HepG2 (cell line): ENCODE data around the gene TLK1.

ENCODE experiments used
- ATF7-NPFF ChIP-seq: sonication (generic); formaldehyde crosslinking; IDR thresholded peaks from 2 replicates; pipeline ENCODE4 v1.8.1; 2023; ENCODE audit warnings: mild to moderate bottlenecking, low read depth, missing genetic modification reagents, moderate library complexity
- GTF2F1 ChIP-seq: fragments of 150-350 bp; IDR thresholded peaks from 2 replicates; pipeline ENCODE4 v1.6.1; 2014; ENCODE audit warnings: low read length
- NFRKB ChIP-seq: fragments of 450-650 bp; IDR thresholded peaks from 2 replicates; pipeline ENCODE4 v1.6.1; 2017
- SP1 ChIP-seq, 2 experiments: fragments of 450-650 bp in 1 of 2; sonication (generic) in 1 of 2; formaldehyde crosslinking in 1 of 2; IDR thresholded peaks; 2 replicates each; pipeline versions ENCODE4 v1.4.0 to v1.6.1; 2016 to 2020; ENCODE audit warnings: missing genetic modification reagents in 1 of 2
- YY1 ChIP-seq: IDR thresholded peaks from 2 replicates; pipeline ENCODE4 v1.6.1; 2011; ENCODE audit warnings: low read length, low read depth, moderate library complexity, mild to moderate bottlenecking; ENCODE audit not compliant: insufficient read depth, insufficient replicate concordance
- ZBTB21 ChIP-seq: sonication (generic); formaldehyde crosslinking; IDR thresholded peaks from 2 replicates; pipeline ENCODE4 v1.4.0; 2020; ENCODE audit warnings: missing genetic modification reagents
- ZNF652 ChIP-seq: IDR thresholded peaks from 2 replicates; pipeline ENCODE4 v1.6.1; 2016; ENCODE audit warnings: low read depth, borderline replicate concordance
- ZSCAN29 ChIP-seq: sonication (generic); formaldehyde crosslinking; conservative IDR thresholded peaks from 2 replicates; pipeline ENCODE4 v1.4.0; 2020; ENCODE audit warnings: mild to moderate bottlenecking, missing genetic modification reagents
- TF ChIP-seq, protein P1 (sequence below): sonication (generic); formaldehyde crosslinking; IDR thresholded peaks from 2 replicates; pipeline ENCODE4 v1.5.0; 2020; ENCODE audit warnings: mild to moderate bottlenecking, missing genetic modification reagents, moderate library complexity

- TF ChIP-seq ZNF652 (CRISPR knock-in tag) (no peak), ZSCAN29 (no peak), NFRKB (no peak), ZBTB21 (CRISPR knock-in tag) (no peak), ATF7-NPFF (CRISPR knock-in tag) (no peak), GTF2F1 (no peak), SP1 (IDR thresholded peaks at IDR 0.05) (no peak), SP1 (CRISPR knock-in tag; IDR thresholded peaks at IDR 0.05) (no peak), YY1 (no peak)
- TF ChIP-seq, protein P1, sequence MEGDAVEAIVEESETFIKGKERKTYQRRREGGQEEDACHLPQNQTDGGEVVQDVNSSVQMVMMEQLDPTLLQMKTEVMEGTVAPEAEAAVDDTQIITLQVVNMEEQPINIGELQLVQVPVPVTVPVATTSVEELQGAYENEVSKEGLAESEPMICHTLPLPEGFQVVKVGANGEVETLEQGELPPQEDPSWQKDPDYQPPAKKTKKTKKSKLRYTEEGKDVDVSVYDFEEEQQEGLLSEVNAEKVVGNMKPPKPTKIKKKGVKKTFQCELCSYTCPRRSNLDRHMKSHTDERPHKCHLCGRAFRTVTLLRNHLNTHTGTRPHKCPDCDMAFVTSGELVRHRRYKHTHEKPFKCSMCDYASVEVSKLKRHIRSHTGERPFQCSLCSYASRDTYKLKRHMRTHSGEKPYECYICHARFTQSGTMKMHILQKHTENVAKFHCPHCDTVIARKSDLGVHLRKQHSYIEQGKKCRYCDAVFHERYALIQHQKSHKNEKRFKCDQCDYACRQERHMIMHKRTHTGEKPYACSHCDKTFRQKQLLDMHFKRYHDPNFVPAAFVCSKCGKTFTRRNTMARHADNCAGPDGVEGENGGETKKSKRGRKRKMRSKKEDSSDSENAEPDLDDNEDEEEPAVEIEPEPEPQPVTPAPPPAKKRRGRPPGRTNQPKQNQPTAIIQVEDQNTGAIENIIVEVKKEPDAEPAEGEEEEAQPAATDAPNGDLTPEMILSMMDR (CRISPR knock-in tag) = no peak
Measured at GRCh38 chr2:171004833-171005232, 155.9 kb downstream of the TLK1 start.
